Nephron (organoid): ENCODE measurements around the gene DNAJC2.
A peak's percentile ranks its signal among the peaks of the same experiment; 100 is the strongest.

Source experiments
- H3K27ac Mint-ChIP-seq, 3 experiments: 2 replicates each; pipeline ENCODE4 v1.8.0; 2020; ENCODE audit warnings: mixed read lengths in 3 of 3, mild to moderate bottlenecking in 2 of 3, moderate library complexity in 1 of 3
- H3K27me3 Mint-ChIP-seq: 2 replicates; pipeline ENCODE4 v1.8.0; 2021; ENCODE audit warnings: low read depth, mild to moderate bottlenecking, moderate library complexity, mixed read lengths
- H3K36me3 Mint-ChIP-seq: 2 replicates; pipeline ENCODE4 v1.8.0; 2020; ENCODE audit warnings: low read depth, mixed read lengths
- H3K4me1 Mint-ChIP-seq: 2 replicates; pipeline ENCODE4 v1.8.0; 2020; ENCODE audit warnings: mixed read lengths
- H3K4me3 Mint-ChIP-seq, 3 experiments: 2 replicates each; pipeline ENCODE4 v1.8.0; 2020; ENCODE audit warnings: mild to moderate bottlenecking in 3 of 3, mixed read lengths in 3 of 3, moderate library complexity in 2 of 3
- H3K9me3 Mint-ChIP-seq: 2 replicates; pipeline ENCODE4 v1.8.0; 2020; ENCODE audit warnings: mixed read lengths
- CTCF ChIP-seq, 3 experiments: fragments of 200-600 bp; sonication (generic); IDR thresholded peaks; one replicate each; pipeline ENCODE4 v1.5.0; 2021; ENCODE audit warnings: antibody characterized with exemption in 3 of 3; ENCODE audit not compliant: unreplicated experiment in 3 of 3

The DNAJC2 gene

GRCh38 chr7:103344453-103345149, at the start of gene DNAJC2:
TSS of gene DNAJC2 (minus strand) at chr7:103344767. CDS start at chr7:103344622, 145 bp downstream.
- no peak for TF ChIP-seq CTCF (IDR thresholded peaks at IDR 0.05; ENCODE audit: unreplicated experiment in 3 of 3)
- peak within 1 kb of the TSS; percentile 90 to 97 (median 95) for H3K27ac Mint-ChIP-seq
- peaks cover 22% of the 10 kb centered on the region for H3K36me3 Mint-ChIP-seq
- peak within 1 kb of the TSS; percentile 99 for H3K4me3 Mint-ChIP-seq
- H3K27me3 Mint-ChIP-seq: no peaks in the 10 kb centered on the region
- H3K9me3 Mint-ChIP-seq: no peaks in the 10 kb centered on the region
- peaks cover 44% of the 10 kb centered on the region for H3K4me1 Mint-ChIP-seq

- Mint-ChIP-seq H3K9me3 (no peaks in the 10 kb centered on the region), H3K36me3 (no peaks in the 10 kb centered on the region), H3K4me1 (no peaks in the 10 kb centered on the region), H3K27ac (no peak overlapping the region), H3K27me3 (peaks cover 3% of the 10 kb centered on the region), H3K4me3 (no peak overlapping the region)
- TF ChIP-seq CTCF (IDR thresholded peaks at IDR 0.05; ENCODE audit: unreplicated experiment in 3 of 3): no peak
Observed at GRCh38 chr7:103391976-103392375, 47.4 kb upstream of the DNAJC2 start.

GRCh38 chr7:103391150-103391549, 46.6 kb upstream of the DNAJC2 start:
- no peak for TF ChIP-seq CTCF (IDR thresholded peaks at IDR 0.05; ENCODE audit: unreplicated experiment in 3 of 3)
- Mint-ChIP-seq H3K4me1 (no peaks in the 10 kb centered on the region), H3K27me3 (peaks cover 3% of the 10 kb centered on the region), H3K27ac (no peak overlapping the region), H3K9me3 (no peaks in the 10 kb centered on the region), H3K4me3 (no peak overlapping the region), H3K36me3 (no peaks in the 10 kb centered on the region)

GRCh38 chr7:103389263-103389662, 44.7 kb upstream of the DNAJC2 start:
- H3K4me3 Mint-ChIP-seq: no peak overlapping the region
- no peak overlapping the region for H3K27ac Mint-ChIP-seq
- H3K4me1 Mint-ChIP-seq: no peaks in the 10 kb centered on the region
- TF ChIP-seq CTCF (IDR thresholded peaks at IDR 0.05; ENCODE audit: unreplicated experiment in 3 of 3): no peak
- H3K36me3 Mint-ChIP-seq: no peaks in the 10 kb centered on the region
- no peaks in the 10 kb centered on the region for H3K9me3 Mint-ChIP-seq
- H3K27me3 Mint-ChIP-seq: peaks cover 3% of the 10 kb centered on the region

GRCh38 chr7:103388469-103389140, 44.0 kb upstream of the DNAJC2 start:
- no peak for TF ChIP-seq CTCF (IDR thresholded peaks at IDR 0.05; ENCODE audit: unreplicated experiment in 3 of 3)
- H3K27me3 Mint-ChIP-seq: peaks cover 3% of the 10 kb centered on the region

More at GRCh38 chr7:103388469-103389140, 44.0 kb upstream of the DNAJC2 start:
- Mint-ChIP-seq H3K36me3 (no peaks in the 10 kb centered on the region), H3K4me3 (no peak overlapping the region), H3K27ac (no peak overlapping the region), H3K4me1 (no peaks in the 10 kb centered on the region), H3K9me3 (no peaks in the 10 kb centered on the region)
